ENCODE data around the gene ADAMTSL5. TPM values are rescaled to one million over a fixed set of nuclear protein-coding genes. Genes with fewer than 3 reads are reported as not detected.

Gene ADAMTSL5
- total RNA-seq, 2 donors from 2014 or later: 4.1 to 4.8 TPM

GRCh38 chr19:1459479-1459878 lies 53.3 kb downstream of the ADAMTSL5 start:
- Mint-ChIP-seq H3K9me3 (no peaks in the 10 kb centered on the region), H3K4me1 (no peaks in the 10 kb centered on the region), H3K36me3 (ENCODE audit: low read depth) (no peaks in the 10 kb centered on the region), H3K27ac (no peak overlapping the region), H3K4me3 (no peak overlapping the region), H3K27me3 (ENCODE audit: insufficient read depth) (peaks cover 61% of the 10 kb centered on the region)
- no peaks in the 10 kb centered on the region for H3K9me3 ChIP-seq (ENCODE audit: control insufficient read depth, low read length)
- no peak for DNase-seq
- H3K4me3 ChIP-seq (ENCODE audit: low read length): no peak overlapping the region
- 80 to 83% methylated on average over 1 to 9 of the region's 9 CpGs for WGBS, 2 experiments (ENCODE audit: insufficient coverage in 1 of 2, insufficient read length in 1 of 2)
- no peaks in the 10 kb centered on the region for H3K4me1 ChIP-seq (ENCODE audit: control insufficient read depth, insufficient read depth, low read length)
- H3K27me3 ChIP-seq (ENCODE audit: control insufficient read depth, insufficient read depth, low read length, poor library complexity, severe bottlenecking): peaks cover 39% of the 10 kb centered on the region
- TF ChIP-seq CTCF (conservative IDR thresholded peaks at IDR 0.05): no peak
- no peak overlapping the region for H3K9ac ChIP-seq (ENCODE audit: extremely low read depth, low read length, poor library complexity, severe bottlenecking)
- H3K27ac ChIP-seq (ENCODE audit: low read depth, low read length): no peak overlapping the region
- H3K36me3 ChIP-seq (ENCODE audit: control insufficient read depth, insufficient read depth, low read length): no peaks in the 10 kb centered on the region

- Mint-ChIP-seq H3K4me3 (no peak overlapping the region), H3K36me3 (ENCODE audit: low read depth) (no peaks in the 10 kb centered on the region)
- H3K27me3 ChIP-seq (ENCODE audit: control insufficient read depth, insufficient read depth, low read length, poor library complexity, severe bottlenecking): peaks cover 39% of the 10 kb centered on the region
These were observed 54.9 kb downstream of the ADAMTSL5 start for GRCh38 chr19:1457892-1458291.

GRCh38 chr19:1457031-1457739 lies 55.6 kb downstream of the ADAMTSL5 start:
- 73 to 85% methylated on average over 44 to 48 of the region's 48 CpGs for WGBS, 2 experiments (ENCODE audit: insufficient coverage in 1 of 2, insufficient read length in 1 of 2)
- Histone ChIP-seq H3K9me3 (ENCODE audit: control insufficient read depth, low read length) (no peaks in the 10 kb centered on the region), H3K27me3 (ENCODE audit: control insufficient read depth, insufficient read depth, low read length, poor library complexity, severe bottlenecking) (peaks cover 46% of the 10 kb centered on the region), H3K9ac (ENCODE audit: extremely low read depth, low read length, poor library complexity, severe bottlenecking) (no peak overlapping the region), H3K36me3 (ENCODE audit: control insufficient read depth, insufficient read depth, low read length) (no peaks in the 10 kb centered on the region), H3K27ac (ENCODE audit: low read depth, low read length) (no peak overlapping the region), H3K4me1 (ENCODE audit: control insufficient read depth, insufficient read depth, low read length) (no peaks in the 10 kb centered on the region), H3K4me3 (ENCODE audit: low read length) (no peak overlapping the region)
- Mint-ChIP-seq H3K4me3 (no peak overlapping the region), H3K27ac (no peak overlapping the region), H3K36me3 (ENCODE audit: low read depth) (no peaks in the 10 kb centered on the region), H3K9me3 (no peaks in the 10 kb centered on the region), H3K4me1 (no peaks in the 10 kb centered on the region), H3K27me3 (ENCODE audit: insufficient read depth) (peaks cover 64% of the 10 kb centered on the region)
- peak; percentile 87 for DNase-seq
- peak; percentile 57 for TF ChIP-seq CTCF (conservative IDR thresholded peaks at IDR 0.05)

More at GRCh38 chr19:1457892-1458291, 54.9 kb downstream of the ADAMTSL5 start:
- H3K27ac Mint-ChIP-seq: no peak overlapping the region
- no peaks in the 10 kb centered on the region for H3K9me3 Mint-ChIP-seq
- no peak overlapping the region for H3K9ac ChIP-seq (ENCODE audit: extremely low read depth, low read length, poor library complexity, severe bottlenecking)
- H3K27ac ChIP-seq (ENCODE audit: low read depth, low read length): no peak overlapping the region
- no peaks in the 10 kb centered on the region for H3K4me1 ChIP-seq (ENCODE audit: control insufficient read depth, insufficient read depth, low read length)
- no peaks in the 10 kb centered on the region for H3K36me3 ChIP-seq (ENCODE audit: control insufficient read depth, insufficient read depth, low read length)
- peaks cover 59% of the 10 kb centered on the region for H3K27me3 Mint-ChIP-seq (ENCODE audit: insufficient read depth)
- no peaks in the 10 kb centered on the region for H3K4me1 Mint-ChIP-seq
- DNase-seq: no peak
- WGBS, 2 experiments (ENCODE audit: insufficient coverage in 1 of 2, insufficient read length in 1 of 2): 91 to 92% methylated on average over 11 to 16 of the region's 16 CpGs
- no peak for TF ChIP-seq CTCF (conservative IDR thresholded peaks at IDR 0.05)
- no peak overlapping the region for H3K4me3 ChIP-seq (ENCODE audit: low read length)
- no peaks in the 10 kb centered on the region for H3K9me3 ChIP-seq (ENCODE audit: control insufficient read depth, low read length)
